ENCODE measurements around the gene KLF9. TPM values are rescaled to one million over a fixed set of nuclear protein-coding genes. Genes with fewer than 3 reads are reported as not detected.
A peak's percentile ranks its signal among the peaks of the same experiment; 100 is the strongest.

KLF9 gene
- total and polyA plus RNA-seq, 9 of the 15 experiments (the other 6 are each of a cell fraction or from before 2014, with no cell fraction given) = 3.3 to 11.9 (median 6.9) TPM

- TF ChIP-seq, protein P1, sequence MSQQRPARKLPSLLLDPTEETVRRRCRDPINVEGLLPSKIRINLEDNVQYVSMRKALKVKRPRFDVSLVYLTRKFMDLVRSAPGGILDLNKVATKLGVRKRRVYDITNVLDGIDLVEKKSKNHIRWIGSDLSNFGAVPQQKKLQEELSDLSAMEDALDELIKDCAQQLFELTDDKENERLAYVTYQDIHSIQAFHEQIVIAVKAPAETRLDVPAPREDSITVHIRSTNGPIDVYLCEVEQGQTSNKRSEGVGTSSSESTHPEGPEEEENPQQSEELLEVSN (IDR thresholded peaks at IDR 0.05; ENCODE audit: borderline replicate concordance in 1 of 2, extremely low read depth in 1 of 2, insufficient read depth in 1 of 2, insufficient read length in 1 of 2, low read depth in 1 of 2, low read length in 1 of 2, poor library complexity in 1 of 2, severe bottlenecking in 1 of 2) = peak in 1 of 2 experiments; percentile 56
- TF ChIP-seq PHF8 (IDR thresholded peaks at IDR 0.05; ENCODE audit: borderline replicate concordance, low read length) = peak; percentile 50; the same call in 1 of the 2 replicates
- TF ChIP-seq POLR2G (IDR thresholded peaks at IDR 0.05; ENCODE audit: low read depth, low read length) = peak; percentile 79
- 0 out of 4 replicates have a peak, but pooled peaks of 1 of the 2 experiments have one; percentile 13 for TF ChIP-seq SIN3A (IDR thresholded peaks at IDR 0.05; ENCODE audit: borderline replicate concordance in 2 of 2, control insufficient read depth in 1 of 2, low read depth in 2 of 2, low read length in 2 of 2)
- TF ChIP-seq ZNF592 (IDR thresholded peaks at IDR 0.05) = peak; percentile 54; the same call in 1 of the 2 replicates
- TF ChIP-seq CHD2 (IDR thresholded peaks at IDR 0.05; ENCODE audit: low read depth, low read length) = no peak
- TF ChIP-seq MYC (IDR thresholded peaks at IDR 0.05; ENCODE audit: low read depth, low read length) = 0 out of 2 replicates have a peak, but pooled peaks have one; percentile 12
- no peak for TF ChIP-seq MYC (CRISPR knock-in tag; IDR thresholded peaks at IDR 0.05; ENCODE audit: borderline replicate concordance, low read depth)
- no peak for TF ChIP-seq MAFG (tag; conservative IDR thresholded peaks at IDR 0.05)
- TF ChIP-seq STAT5A (IDR thresholded peaks at IDR 0.05; ENCODE audit: borderline replicate concordance, low read length) = no peak
- TF ChIP-seq CCAR2 (IDR thresholded peaks at IDR 0.05; ENCODE audit: low read depth, low read length) = no peak
- no peak; the same call in 1 of the 2 replicates for TF ChIP-seq RNF2 (IDR thresholded peaks at IDR 0.05)
- TF ChIP-seq, protein P2, sequence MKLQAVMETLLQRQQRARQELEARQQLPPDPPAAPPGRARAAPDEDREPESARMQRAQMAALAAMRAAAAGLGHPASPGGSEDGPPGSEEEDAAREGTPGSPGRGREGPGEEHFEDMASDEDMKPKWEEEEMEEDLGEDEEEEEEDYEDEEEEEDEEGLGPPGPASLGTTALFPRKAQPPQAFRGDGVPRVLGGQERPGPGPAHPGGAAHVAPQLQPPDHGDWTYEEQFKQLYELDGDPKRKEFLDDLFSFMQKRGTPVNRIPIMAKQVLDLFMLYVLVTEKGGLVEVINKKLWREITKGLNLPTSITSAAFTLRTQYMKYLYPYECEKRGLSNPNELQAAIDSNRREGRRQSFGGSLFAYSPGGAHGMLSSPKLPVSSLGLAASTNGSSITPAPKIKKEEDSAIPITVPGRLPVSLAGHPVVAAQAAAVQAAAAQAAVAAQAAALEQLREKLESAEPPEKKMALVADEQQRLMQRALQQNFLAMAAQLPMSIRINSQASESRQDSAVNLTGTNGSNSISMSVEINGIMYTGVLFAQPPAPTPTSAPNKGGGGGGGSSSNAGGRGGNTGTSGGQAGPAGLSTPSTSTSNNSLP (IDR thresholded peaks at IDR 0.05; ENCODE audit: borderline replicate concordance, low read depth, low read length) = no peak
- TF ChIP-seq MED1 (CRISPR knock-in tag; IDR thresholded peaks at IDR 0.05; ENCODE audit: borderline replicate concordance) = 0 out of 2 replicates have a peak, but pooled peaks have one; percentile 61
- TF ChIP-seq MTF1 (CRISPR knock-in tag; IDR thresholded peaks at IDR 0.05; ENCODE audit: borderline replicate concordance) = no peak
- 0 out of 2 replicates have a peak, but pooled peaks have one; percentile 15 for TF ChIP-seq EP300 (IDR thresholded peaks at IDR 0.05; ENCODE audit: low read length)
These were observed 6.2 kb upstream of the KLF9 start (continued) for GRCh38 chr9:70420441-70421271.
